Fibroblast of lung (primary cell): ENCODE measurements around the gene SCFD2. TPM values are rescaled to one million over a fixed set of nuclear protein-coding genes. Genes with fewer than 3 reads are reported as not detected.

Experiments used
- DNase-seq, 2 donors: peaks; one replicate each; pipeline versions ENCODE4 v3.0.0 to v3.0.0-alpha.2; 2010; ENCODE audit warnings: low read depth in 2 of 2
- H2AFZ ChIP-seq: 2 replicates; pipeline ENCODE4 v1.5.1; 2012; ENCODE audit warnings: low read length, control low read depth, inconsistent platforms
- H3K27ac ChIP-seq: 2 replicates; pipeline ENCODE4 v1.5.1; 2011; ENCODE audit warnings: low read length, control low read depth; ENCODE audit not compliant: insufficient read depth
- H3K27me3 ChIP-seq: 2 replicates; pipeline ENCODE4 v1.5.1; 2011; ENCODE audit warnings: mild to moderate bottlenecking, low read length; ENCODE audit not compliant: control insufficient read depth, insufficient read depth
- H3K36me3 ChIP-seq: 2 replicates; pipeline ENCODE4 v1.5.1; 2011; ENCODE audit warnings: low read length; ENCODE audit not compliant: control insufficient read depth, insufficient read depth
- H3K4me1 ChIP-seq: 2 replicates; pipeline ENCODE4 v1.5.1; 2011; ENCODE audit warnings: low read length; ENCODE audit not compliant: control insufficient read depth, insufficient read depth; ENCODE audit errors: extremely low read depth
- H3K4me2 ChIP-seq: 2 replicates; pipeline ENCODE4 v1.5.1; 2011; ENCODE audit warnings: low read length, control low read depth; ENCODE audit not compliant: insufficient read depth; ENCODE audit errors: extremely low read depth
- H3K4me3 ChIP-seq, 4 experiments: fragments of 200-600 bp in 1 of 4; sonication (generic) in 1 of 4; replicated peaks in 1 of 4; 2 replicates each; pipeline ENCODE4 v1.5.1; 2011 to 2016; ENCODE audit warnings: low read length in 4 of 4, low read depth in 3 of 4, mild to moderate bottlenecking in 3 of 4, control low read depth in 2 of 4, inconsistent platforms in 1 of 4, mixed read lengths in 1 of 4; ENCODE audit not compliant: insufficient read depth in 1 of 4; ENCODE audit errors: control extremely low read depth in 1 of 4
- H3K79me2 ChIP-seq: 2 replicates; pipeline ENCODE4 v1.5.1; 2012; ENCODE audit warnings: mild to moderate bottlenecking, low read length, inconsistent platforms; ENCODE audit not compliant: control insufficient read depth, insufficient read depth
- H3K9ac ChIP-seq: 2 replicates; pipeline ENCODE4 v1.5.1; 2011; ENCODE audit warnings: mild to moderate bottlenecking, low read length, control low read depth; ENCODE audit not compliant: insufficient read depth
- H3K9me3 ChIP-seq: 2 replicates; pipeline ENCODE4 v1.5.1; 2012; ENCODE audit warnings: low read depth, low read length; ENCODE audit not compliant: control insufficient read depth, insufficient read depth
- H4K20me1 ChIP-seq: 2 replicates; pipeline ENCODE4 v1.5.1; 2011; ENCODE audit warnings: low read length; ENCODE audit not compliant: control insufficient read depth, insufficient read depth; ENCODE audit errors: extremely low read depth
- CTCF ChIP-seq, 2 donors: IDR thresholded peaks in 1 of 2; conservative IDR thresholded peaks in 1 of 2; 1 replicate in 1 of 2; 2 replicates in 1 of 2; pipeline ENCODE4 v1.5.1; 2011 to 2012; ENCODE audit warnings: low read length in 2 of 2, control low read depth in 1 of 2, inconsistent platforms in 1 of 2, low read depth in 1 of 2, mild to moderate bottlenecking in 1 of 2
- EZH2 ChIP-seq: IDR thresholded peaks from 2 replicates; pipeline ENCODE4 v1.5.1; 2012; ENCODE audit warnings: low read length, control low read depth, mild to moderate bottlenecking; ENCODE audit errors: missing control alignments
- polyA plus RNA-seq, 2 donors: library from polyadenylated mRNA; depleted of rRNA in 1 of 2; stranded (reverse) in 1 of 2; unstranded in 1 of 2; fragments of >200 nt; gene quantifications; 2 replicates each; pipeline ENCODE4 v1.2.1, GENCODE V29; 2011 to 2012; ENCODE audit warnings: missing spikeins in 1 of 2
- total RNA-seq: library from RNA; depleted of rRNA; stranded (reverse); fragments of >200 nt; gene quantifications from 2 replicates; pipeline ENCODE4 v1.2.1, GENCODE V29; 2014

Gene SCFD2
- total and polyA plus RNA-seq, 2 donors (not counting 1 experiment from before 2014, with no cell fraction given): 16.2 to 23.1 TPM

GRCh38 chr4:52937829-52938228 lies 428.0 kb downstream of the SCFD2 start:
- Histone ChIP-seq H3K4me2 (no peak overlapping the region), H3K4me1 (peaks cover 6% of the 10 kb centered on the region), H3K9ac (no peak overlapping the region), H4K20me1 (no peaks in the 10 kb centered on the region), H2AFZ (no peak overlapping the region), H3K79me2 (no peaks in the 10 kb centered on the region), H3K9me3 (no peaks in the 10 kb centered on the region), H3K36me3 (no peaks in the 10 kb centered on the region), H3K4me3 (no peak overlapping the region), H3K27ac (no peak overlapping the region), H3K27me3 (no peaks in the 10 kb centered on the region)
- no peak for DNase-seq
- TF ChIP-seq CTCF (conservative IDR thresholded peaks at IDR 0.05 in 1 of 2, IDR thresholded peaks at IDR 0.05 in 1 of 2; ENCODE audit: low read depth in 1 of 2, low read length in 2 of 2): no peak
- TF ChIP-seq EZH2: no peak

DNA sequence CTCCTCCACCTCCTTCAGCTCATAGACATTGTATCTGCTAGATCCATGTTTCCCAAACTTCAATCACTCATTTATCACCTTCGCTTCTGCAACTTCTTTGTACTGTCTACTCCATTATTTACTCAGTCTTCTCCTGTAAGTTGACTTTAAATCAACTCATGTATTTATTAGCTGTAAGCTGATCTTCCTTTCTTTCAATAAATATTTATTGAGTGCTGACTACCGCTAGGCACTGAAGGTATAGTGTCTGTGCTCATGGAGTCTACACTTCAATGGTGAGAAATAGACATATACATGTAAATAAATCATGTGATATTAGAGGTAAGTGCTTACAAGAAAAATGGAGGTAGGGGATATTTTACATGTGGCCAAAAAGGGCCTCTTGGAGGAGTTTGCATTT lies 429.1 kb downstream of the SCFD2 start:
- DNase-seq: no peak
- H3K9me3 ChIP-seq: no peaks in the 10 kb centered on the region
- no peak overlapping the region for H3K4me3 ChIP-seq
- H3K27me3 ChIP-seq: no peaks in the 10 kb centered on the region
- no peak overlapping the region for H3K27ac ChIP-seq
- no peaks in the 10 kb centered on the region for H3K36me3 ChIP-seq
- no peak overlapping the region for H3K9ac ChIP-seq
- TF ChIP-seq CTCF (conservative IDR thresholded peaks at IDR 0.05 in 1 of 2, IDR thresholded peaks at IDR 0.05 in 1 of 2; ENCODE audit: low read depth in 1 of 2, low read length in 2 of 2): no peak
- TF ChIP-seq EZH2: no peak
- no peak overlapping the region for H3K4me2 ChIP-seq
- H3K4me1 ChIP-seq: peaks cover 7% of the 10 kb centered on the region
- no peaks in the 10 kb centered on the region for H3K79me2 ChIP-seq
- no peak overlapping the region for H2AFZ ChIP-seq
- no peaks in the 10 kb centered on the region for H4K20me1 ChIP-seq

DNA sequence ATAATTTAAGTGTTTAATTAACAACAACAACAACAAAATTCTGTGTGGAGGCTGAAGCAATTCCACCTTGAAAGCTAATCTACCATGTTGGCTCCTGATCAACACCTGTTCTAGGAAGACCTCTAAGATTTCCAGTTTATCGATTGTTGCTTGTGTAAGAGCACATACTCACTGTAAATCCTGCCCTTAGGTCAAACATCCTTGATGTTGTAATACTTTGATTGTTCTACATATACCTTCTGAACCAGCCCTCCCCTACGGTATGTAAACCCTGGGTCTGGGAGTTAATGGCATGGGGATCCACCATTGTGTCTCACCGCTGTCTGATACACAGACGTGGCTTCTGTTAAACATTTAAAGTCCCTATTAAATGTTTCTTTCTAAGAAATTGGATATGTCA lies 430.5 kb downstream of the SCFD2 start:
- H3K36me3 ChIP-seq: no peaks in the 10 kb centered on the region
- no peak for TF ChIP-seq EZH2
- TF ChIP-seq CTCF (conservative IDR thresholded peaks at IDR 0.05 in 1 of 2, IDR thresholded peaks at IDR 0.05 in 1 of 2; ENCODE audit: low read depth in 1 of 2, low read length in 2 of 2): no peak
- no peak overlapping the region for H3K4me3 ChIP-seq
- no peak for DNase-seq
- H3K4me1 ChIP-seq: peaks cover 7% of the 10 kb centered on the region
- no peak overlapping the region for H3K4me2 ChIP-seq
- H3K27ac ChIP-seq: no peak overlapping the region
- no peaks in the 10 kb centered on the region for H3K9me3 ChIP-seq
- H2AFZ ChIP-seq: no peak overlapping the region
- H3K27me3 ChIP-seq: no peaks in the 10 kb centered on the region
- no peaks in the 10 kb centered on the region for H4K20me1 ChIP-seq
- H3K9ac ChIP-seq: no peak overlapping the region
- no peaks in the 10 kb centered on the region for H3K79me2 ChIP-seq
